HG03565 (cell line): Measurements from ENCODE around the gene MUSK.
A peak's percentile ranks its signal among the peaks of the same experiment; 100 is the strongest.

ENCODE experiments used
- ATAC-seq: cut with Tn5 transposase; IDR thresholded peaks from one replicate; pipeline ENCODE4 v1.9.1; 2021; ENCODE audit warnings: mild to moderate bottlenecking, moderate library complexity; ENCODE audit not compliant: unreplicated experiment

MUSK gene

GRCh38 chr9:110668570-110669167 is at the start of gene MUSK:
MUSK (plus strand) TSS chr9:110668791; CDS start chr9:110668905, 114 bp downstream.
- ATAC-seq = no peak

DNA sequence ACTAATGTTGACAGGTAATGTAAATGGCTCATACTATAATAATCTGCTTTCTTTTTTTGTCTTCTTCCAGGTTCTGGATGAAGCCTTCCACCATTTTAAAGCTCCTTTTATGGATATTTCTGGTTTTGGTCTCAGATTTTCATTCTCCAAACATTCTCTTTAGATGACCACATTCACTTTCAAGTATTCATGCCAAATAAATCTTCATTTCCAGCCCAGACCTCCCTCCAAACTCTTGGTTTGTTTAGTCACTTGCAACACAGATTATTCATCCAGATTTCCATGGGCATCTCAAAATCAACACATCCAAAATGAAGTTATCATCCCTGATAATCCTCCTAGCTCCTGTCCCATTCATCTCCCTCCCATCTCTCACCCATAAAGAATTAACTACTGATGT is 48.8 kb upstream of the MUSK start:
- ATAC-seq = no peak

GRCh38 chr9:110620726-110621125 is 47.9 kb upstream of the MUSK start:
- no peak for ATAC-seq

- no peak for ATAC-seq
Observed at GRCh38 chr9:110622368-110622767, 46.2 kb upstream of the MUSK start.

DNA sequence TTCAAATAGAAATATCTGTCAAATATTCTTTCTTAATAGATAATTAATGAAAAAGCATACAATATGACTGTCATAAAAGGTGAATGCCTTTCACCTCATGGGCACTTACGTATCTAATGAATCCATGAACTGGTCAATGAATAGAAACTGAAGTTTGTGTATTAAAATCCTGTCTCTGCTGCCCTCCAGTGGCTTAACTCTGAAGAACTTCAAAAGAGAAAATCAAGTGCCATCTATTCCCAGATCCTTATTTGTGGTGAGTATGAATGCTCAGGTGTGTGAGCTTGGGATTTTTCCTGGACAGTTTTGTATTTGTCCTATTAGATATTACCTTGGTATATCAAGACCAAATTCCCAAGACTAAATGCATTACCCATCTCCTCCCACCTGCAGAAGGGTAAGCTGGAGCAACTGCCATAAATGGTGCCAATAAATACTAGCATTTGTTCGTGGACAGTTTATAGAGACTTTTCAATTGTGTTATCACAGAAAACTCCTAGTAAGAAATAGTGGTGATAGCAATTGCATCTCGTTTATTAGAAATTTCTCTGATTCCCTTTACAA is 45.0 kb upstream of the MUSK start:
- ATAC-seq = no peak

- peak; percentile 96 for ATAC-seq
Observed at GRCh38 chr9:110626101-110626829, 42.3 kb upstream of the MUSK start.

DNA sequence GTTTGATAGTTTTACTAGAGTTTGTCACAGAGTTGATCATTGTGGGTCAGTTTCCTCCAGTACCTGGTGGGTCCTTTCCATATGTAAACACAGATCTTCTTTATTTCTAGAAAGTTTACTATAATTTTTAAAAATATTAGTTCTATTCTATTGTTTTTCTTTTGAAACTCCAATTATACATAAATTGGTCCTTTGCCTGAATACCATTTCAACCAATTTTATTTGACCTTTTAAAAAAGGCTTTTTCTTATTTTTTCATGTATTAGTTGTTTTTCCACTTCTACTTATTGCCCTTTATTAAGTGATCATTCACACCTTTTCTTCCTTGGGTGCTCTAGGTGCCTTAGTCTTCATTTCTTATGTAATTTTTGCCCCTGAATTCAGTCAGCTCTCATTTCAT is 33.0 kb upstream of the MUSK start:
- ATAC-seq = no peak

- ATAC-seq = no peak
Observed at GRCh38 chr9:110638381-110638954, 30.1 kb upstream of the MUSK start.

- no peak for ATAC-seq
Observed at GRCh38 chr9:110640736-110641135, 27.9 kb upstream of the MUSK start.

GRCh38 chr9:110641293-110641692 is 27.3 kb upstream of the MUSK start:
- no peak for ATAC-seq

DNA sequence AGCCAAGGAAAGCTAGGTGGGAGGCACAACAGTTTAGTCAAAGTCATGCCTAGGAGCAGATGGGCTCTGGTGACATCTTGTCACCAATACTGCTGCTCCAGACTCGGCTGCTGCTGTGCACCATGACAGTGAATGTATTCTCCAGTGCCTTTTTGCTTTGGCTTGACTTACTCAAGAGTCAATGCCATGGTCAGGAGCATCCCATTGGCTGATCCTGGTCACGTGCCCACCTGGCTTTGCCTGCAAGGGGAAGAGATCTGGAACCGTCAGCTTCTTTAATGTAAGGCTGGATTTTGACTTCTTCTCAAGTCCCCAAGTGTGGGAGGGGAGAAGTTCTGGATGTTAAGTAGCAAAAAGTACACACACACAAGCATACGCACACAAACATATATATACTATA is 19.9 kb upstream of the MUSK start:
- no peak for ATAC-seq

DNA sequence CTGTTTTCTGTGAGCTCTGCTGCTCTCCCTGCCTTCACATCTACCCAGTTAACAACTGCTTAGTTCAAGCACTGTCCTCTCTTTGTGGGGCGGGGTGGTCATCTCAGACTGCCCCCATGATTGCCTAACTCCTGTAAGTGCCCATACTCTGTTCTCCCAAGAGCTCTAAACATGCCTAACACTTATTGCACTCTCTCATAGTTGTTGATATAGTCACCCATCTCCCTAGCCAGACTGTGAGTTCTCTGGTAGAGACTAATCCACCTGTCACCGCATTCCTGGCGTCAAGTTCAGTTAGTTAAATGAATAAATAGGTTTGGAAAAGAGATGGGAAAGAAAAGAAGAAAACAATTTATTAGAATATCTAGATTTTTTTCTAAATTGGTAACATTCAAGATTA is 18.3 kb upstream of the MUSK start:
- ATAC-seq = no peak

DNA sequence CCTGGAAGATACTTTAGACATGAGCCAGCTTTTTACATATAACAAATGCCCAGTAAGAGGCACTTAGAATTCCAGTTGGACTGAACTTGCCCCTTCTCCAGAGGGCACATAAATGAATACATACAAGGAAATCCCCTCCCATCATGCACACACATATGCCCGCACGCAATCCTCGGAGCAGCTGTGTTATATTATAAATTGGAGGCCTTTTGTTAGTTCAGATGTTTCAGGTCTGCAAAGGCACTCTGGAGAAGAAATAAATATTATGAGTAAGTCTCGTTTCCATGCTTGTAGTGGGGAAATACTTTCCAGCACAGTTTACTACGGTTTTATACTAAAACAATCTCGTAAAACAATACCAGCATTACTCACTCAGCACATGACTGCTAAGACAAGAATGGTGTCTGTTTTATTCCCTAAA is 17.6 kb upstream of the MUSK start:
- ATAC-seq = no peak

DNA sequence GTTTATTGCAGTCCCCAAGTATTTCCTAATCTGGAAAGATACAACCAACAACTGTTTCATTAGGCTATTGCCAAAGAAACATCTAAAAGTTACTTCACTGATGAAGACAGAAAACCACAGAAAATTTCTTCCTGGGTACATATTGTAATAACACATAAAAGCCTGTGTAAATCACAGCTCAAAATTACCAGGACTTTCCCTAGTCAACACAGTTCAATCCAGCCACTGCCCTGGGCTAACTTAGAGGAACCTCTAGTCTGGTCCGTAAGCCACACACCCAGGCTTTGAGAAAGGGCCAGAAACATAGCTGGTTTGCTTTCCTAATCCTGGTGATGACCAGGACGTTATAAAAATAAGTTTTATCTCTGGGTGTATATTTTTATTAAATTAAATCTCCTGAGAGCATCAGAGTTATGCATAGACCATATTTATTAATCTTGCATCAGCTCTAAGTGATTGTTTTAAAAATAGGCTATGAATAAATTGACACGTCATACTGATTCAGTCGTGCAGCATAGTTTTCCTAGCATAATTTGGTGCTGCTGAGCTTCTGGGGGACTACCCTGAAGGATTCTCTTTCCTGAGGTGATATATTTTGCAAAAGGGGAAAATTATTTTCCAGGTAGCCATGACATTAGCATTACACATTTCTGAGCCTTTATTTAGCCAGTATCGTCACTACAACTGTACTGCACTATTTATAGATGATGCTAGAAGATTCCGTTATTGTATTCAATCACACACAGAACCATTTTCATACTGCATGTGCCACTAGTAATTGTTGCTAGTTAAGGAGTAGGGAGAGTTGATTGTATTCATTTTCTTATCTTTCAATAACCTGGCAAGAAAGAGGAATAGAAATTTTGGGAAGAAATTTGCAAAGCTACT is 12.6 kb upstream of the MUSK start:
- ATAC-seq = no peak

- ATAC-seq = no peak
Observed at GRCh38 chr9:110659891-110660541, 8.6 kb upstream of the MUSK start.

- no peak for ATAC-seq
Observed at GRCh38 chr9:110669433-110669832, 842 bp downstream of the MUSK start.

GRCh38 chr9:110671849-110672248 is 3.3 kb downstream of the MUSK start:
- ATAC-seq = no peak

- no peak for ATAC-seq
Observed at GRCh38 chr9:110672873-110673510, 4.4 kb downstream of the MUSK start.

DNA sequence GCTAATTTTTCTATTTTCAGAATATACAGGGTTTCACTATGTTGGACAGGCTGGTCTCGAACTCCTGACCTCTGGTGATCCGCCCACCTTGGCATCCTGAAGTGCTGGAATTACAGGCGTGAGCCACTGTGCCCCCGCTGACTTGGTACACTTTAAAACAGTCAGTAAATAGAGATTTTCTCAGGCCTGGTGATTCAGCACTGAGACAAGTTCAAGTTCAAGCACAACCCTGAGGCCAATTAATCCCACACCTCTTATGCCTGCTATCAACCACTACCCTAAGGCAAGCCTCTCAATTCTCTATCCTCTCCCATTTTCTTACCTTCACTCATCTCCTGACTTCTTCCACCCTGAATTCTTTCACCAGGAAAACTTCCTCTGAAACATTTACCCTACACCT is 18.9 kb downstream of the MUSK start:
- no peak for ATAC-seq

- no peak for ATAC-seq
Observed at GRCh38 chr9:110688329-110688728, 19.7 kb downstream of the MUSK start.
